ENCODE data around the gene SFMBT1. TPM values are rescaled to one million over a fixed set of nuclear protein-coding genes. Genes with fewer than 3 reads are reported as not detected.
A peak's percentile ranks its signal among the peaks of the same experiment; 100 is the strongest.

Gene SFMBT1
- polyA plus RNA-seq, 3 donors, result 0.61 to 2.7 (median 0.91) TPM

- H3K4me3 ChIP-seq (replicated peaks in 1 of 3; ENCODE audit: low read depth in 2 of 3, low read length in 3 of 3), result no peak overlapping the region
- no peak overlapping the region for H3K27ac ChIP-seq (ENCODE audit: low read depth in 1 of 2, low read length in 2 of 2)
- H4K20me1 ChIP-seq (ENCODE audit: insufficient read depth, low read length), result no peaks in the 10 kb centered on the region
- no peak overlapping the region for H3K27ac Mint-ChIP-seq
- TF ChIP-seq, protein P1, sequence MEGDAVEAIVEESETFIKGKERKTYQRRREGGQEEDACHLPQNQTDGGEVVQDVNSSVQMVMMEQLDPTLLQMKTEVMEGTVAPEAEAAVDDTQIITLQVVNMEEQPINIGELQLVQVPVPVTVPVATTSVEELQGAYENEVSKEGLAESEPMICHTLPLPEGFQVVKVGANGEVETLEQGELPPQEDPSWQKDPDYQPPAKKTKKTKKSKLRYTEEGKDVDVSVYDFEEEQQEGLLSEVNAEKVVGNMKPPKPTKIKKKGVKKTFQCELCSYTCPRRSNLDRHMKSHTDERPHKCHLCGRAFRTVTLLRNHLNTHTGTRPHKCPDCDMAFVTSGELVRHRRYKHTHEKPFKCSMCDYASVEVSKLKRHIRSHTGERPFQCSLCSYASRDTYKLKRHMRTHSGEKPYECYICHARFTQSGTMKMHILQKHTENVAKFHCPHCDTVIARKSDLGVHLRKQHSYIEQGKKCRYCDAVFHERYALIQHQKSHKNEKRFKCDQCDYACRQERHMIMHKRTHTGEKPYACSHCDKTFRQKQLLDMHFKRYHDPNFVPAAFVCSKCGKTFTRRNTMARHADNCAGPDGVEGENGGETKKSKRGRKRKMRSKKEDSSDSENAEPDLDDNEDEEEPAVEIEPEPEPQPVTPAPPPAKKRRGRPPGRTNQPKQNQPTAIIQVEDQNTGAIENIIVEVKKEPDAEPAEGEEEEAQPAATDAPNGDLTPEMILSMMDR (IDR thresholded peaks at IDR 0.05), result no peak
- no peak overlapping the region for H3K4me2 ChIP-seq (replicated peaks; ENCODE audit: extremely low read depth, low read length, poor library complexity, severe bottlenecking)
- no peak overlapping the region for H2AFZ ChIP-seq (ENCODE audit: insufficient read depth, low read depth, low read length, poor library complexity, severe bottlenecking)
- WGBS (ENCODE audit: insufficient coverage), result 100% methylated on average over 1 of the region's 3 CpGs
- no peaks in the 10 kb centered on the region for H3K36me3 Mint-ChIP-seq
- peaks cover 5 to 14% (median 14%) of the 10 kb centered on the region in 3 donors for H3K27me3 Mint-ChIP-seq (ENCODE audit: low read depth in 3 of 3)
- no peak overlapping the region for H3K9ac ChIP-seq (ENCODE audit: insufficient read depth, low read length, poor library complexity, severe bottlenecking)
- H3K9me3 ChIP-seq (replicated peaks in 1 of 2; ENCODE audit: control insufficient read depth in 1 of 2, insufficient read depth in 1 of 2, low read length in 2 of 2), result no peaks in the 10 kb centered on the region
- H3K9me3 Mint-ChIP-seq, result no peaks in the 10 kb centered on the region
- H3K4me1 ChIP-seq (ENCODE audit: control insufficient read depth in 1 of 2, insufficient read depth in 2 of 2, low read length in 2 of 2), result peaks cover 5 to 7% of the 10 kb centered on the region in 2 donors
- H3K4me3 Mint-ChIP-seq, result no peak overlapping the region
- H3K79me2 ChIP-seq (ENCODE audit: insufficient read depth, low read length), result no peaks in the 10 kb centered on the region
- intact Hi-C loops (cut with micrococcal nuclease), result no loop called here
- no peaks in the 10 kb centered on the region for H3K36me3 ChIP-seq (replicated peaks in 1 of 2; ENCODE audit: control insufficient read depth in 1 of 2, insufficient read depth in 2 of 2, low read length in 2 of 2)
- H3K4me1 Mint-ChIP-seq, result peaks cover 4% of the 10 kb centered on the region
- H3K27me3 ChIP-seq (ENCODE audit: control insufficient read depth in 2 of 2, insufficient read depth in 2 of 2, low read length in 2 of 2), result no peaks in the 10 kb centered on the region
- no peak for DNase-seq
These were observed 21.7 kb upstream of the SFMBT1 start for GRCh38 chr3:53067567-53067966.

DNA sequence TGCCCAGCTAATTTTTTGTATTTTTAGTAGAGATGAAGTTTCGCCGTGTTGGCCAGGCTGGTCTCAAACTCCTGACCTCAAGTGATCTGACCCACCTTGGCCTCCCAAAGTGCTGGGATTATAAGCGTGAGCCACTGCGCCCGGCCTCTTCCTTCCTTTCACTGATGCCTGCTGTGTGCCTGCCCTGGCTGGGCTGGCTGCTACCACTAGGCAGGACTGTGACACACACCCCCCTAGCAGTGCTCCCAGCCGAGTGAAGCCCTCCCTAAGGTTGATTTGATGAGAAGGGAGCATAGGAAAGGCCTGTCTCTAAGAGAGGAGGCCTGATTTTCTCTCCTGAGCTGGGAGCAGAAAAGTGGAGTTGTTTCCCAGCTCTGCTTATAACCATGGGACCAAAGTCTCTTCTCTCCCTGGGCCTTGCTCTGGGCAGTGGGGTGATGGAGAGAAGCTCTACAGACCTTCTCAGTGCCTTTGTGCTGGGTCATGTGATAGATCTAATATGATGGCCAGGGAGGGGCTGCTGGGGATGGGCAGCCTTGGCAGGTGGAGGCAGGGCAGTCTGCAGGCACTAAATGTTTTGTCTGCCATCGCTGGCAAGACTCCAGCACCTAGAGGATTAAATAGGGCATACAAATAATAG lies 20.1 kb upstream of the SFMBT1 start:
- no peak for DNase-seq
- H3K27ac Mint-ChIP-seq, result no peak overlapping the region
- no peaks in the 10 kb centered on the region for H3K4me1 Mint-ChIP-seq
- Histone ChIP-seq H4K20me1 (ENCODE audit: insufficient read depth, low read length) (no peaks in the 10 kb centered on the region), H3K4me3 (replicated peaks in 1 of 3; ENCODE audit: low read depth in 2 of 3, low read length in 3 of 3) (no peak overlapping the region), H2AFZ (ENCODE audit: insufficient read depth, low read depth, low read length, poor library complexity, severe bottlenecking) (no peak overlapping the region), H3K36me3 (replicated peaks in 1 of 2; ENCODE audit: control insufficient read depth in 1 of 2, insufficient read depth in 2 of 2, low read length in 2 of 2) (no peaks in the 10 kb centered on the region), H3K79me2 (ENCODE audit: insufficient read depth, low read length) (no peaks in the 10 kb centered on the region), H3K9me3 (replicated peaks in 1 of 2; ENCODE audit: control insufficient read depth in 1 of 2, insufficient read depth in 1 of 2, low read length in 2 of 2) (no peaks in the 10 kb centered on the region), H3K4me1 (ENCODE audit: control insufficient read depth in 1 of 2, insufficient read depth in 2 of 2, low read length in 2 of 2) (no peaks in the 10 kb centered on the region), H3K27me3 (ENCODE audit: control insufficient read depth in 2 of 2, insufficient read depth in 2 of 2, low read length in 2 of 2) (no peaks in the 10 kb centered on the region), H3K9ac (ENCODE audit: insufficient read depth, low read length, poor library complexity, severe bottlenecking) (no peak overlapping the region), H3K4me2 (replicated peaks; ENCODE audit: extremely low read depth, low read length, poor library complexity, severe bottlenecking) (no peak overlapping the region), H3K27ac (ENCODE audit: low read depth in 1 of 2, low read length in 2 of 2) (no peak overlapping the region)
- H3K36me3 Mint-ChIP-seq, result no peaks in the 10 kb centered on the region
- intact Hi-C loops (cut with micrococcal nuclease), result no loop called here
- 93% methylated on average over 3 of the region's 7 CpGs for WGBS (ENCODE audit: insufficient coverage)
- TF ChIP-seq, protein P1 (IDR thresholded peaks at IDR 0.05), result no peak
- no peaks in the 10 kb centered on the region for H3K9me3 Mint-ChIP-seq
- H3K4me3 Mint-ChIP-seq, result peak overlapping the region in 1 of 2 donors; percentile 9
- peaks cover 7 to 25% (median 23%) of the 10 kb centered on the region in 3 donors for H3K27me3 Mint-ChIP-seq (ENCODE audit: low read depth in 3 of 3)
